ENCODE measurements around the gene ABTB2. TPM values are rescaled to one million over a fixed set of nuclear protein-coding genes. Genes with fewer than 3 reads are reported as not detected.

ABTB2 gene
- total RNA-seq, 4 donors from 2014 or later, result 0.79 to 4.1 (median 3.7) TPM

GRCh38 chr11:34179026-34179675 lies 178.7 kb downstream of the ABTB2 start:
- intact Hi-C loops (cut with DNase I), result no loop called here
- no peaks in the 10 kb centered on the region for H3K36me3 ChIP-seq
- H3K27me3 ChIP-seq, result peaks cover 0 to 42% (median 0%) of the 10 kb centered on the region in 4 donors
- H3K27ac ChIP-seq, result no peak overlapping the region
- peaks cover 2 to 23% (median 12%) of the 10 kb centered on the region in 3 donors for H3K4me1 ChIP-seq
- no peak for DNase-seq
- H3K9me3 ChIP-seq, result no peaks in the 10 kb centered on the region
- TF ChIP-seq POLR2A (IDR thresholded peaks at IDR 0.05), result no peak
- TF ChIP-seq, protein P1, sequence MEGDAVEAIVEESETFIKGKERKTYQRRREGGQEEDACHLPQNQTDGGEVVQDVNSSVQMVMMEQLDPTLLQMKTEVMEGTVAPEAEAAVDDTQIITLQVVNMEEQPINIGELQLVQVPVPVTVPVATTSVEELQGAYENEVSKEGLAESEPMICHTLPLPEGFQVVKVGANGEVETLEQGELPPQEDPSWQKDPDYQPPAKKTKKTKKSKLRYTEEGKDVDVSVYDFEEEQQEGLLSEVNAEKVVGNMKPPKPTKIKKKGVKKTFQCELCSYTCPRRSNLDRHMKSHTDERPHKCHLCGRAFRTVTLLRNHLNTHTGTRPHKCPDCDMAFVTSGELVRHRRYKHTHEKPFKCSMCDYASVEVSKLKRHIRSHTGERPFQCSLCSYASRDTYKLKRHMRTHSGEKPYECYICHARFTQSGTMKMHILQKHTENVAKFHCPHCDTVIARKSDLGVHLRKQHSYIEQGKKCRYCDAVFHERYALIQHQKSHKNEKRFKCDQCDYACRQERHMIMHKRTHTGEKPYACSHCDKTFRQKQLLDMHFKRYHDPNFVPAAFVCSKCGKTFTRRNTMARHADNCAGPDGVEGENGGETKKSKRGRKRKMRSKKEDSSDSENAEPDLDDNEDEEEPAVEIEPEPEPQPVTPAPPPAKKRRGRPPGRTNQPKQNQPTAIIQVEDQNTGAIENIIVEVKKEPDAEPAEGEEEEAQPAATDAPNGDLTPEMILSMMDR (IDR thresholded peaks at IDR 0.05), result no peak
- WGBS, 2 donors, result 86 to 88% methylated on average over 9 of the region's 9 CpGs
- H3K4me3 ChIP-seq, result no peak overlapping the region

- H3K36me3 ChIP-seq, result no peaks in the 10 kb centered on the region
- intact Hi-C loops (cut with DNase I), result no loop called here
- no peak overlapping the region for H3K4me3 ChIP-seq
- H3K27me3 ChIP-seq, result peaks cover 0 to 41% (median 0%) of the 10 kb centered on the region in 4 donors
- WGBS, 2 donors, result 92 to 96% methylated on average over 8 to 10 of the region's 10 CpGs
- no peak for DNase-seq
- H3K9me3 ChIP-seq, result no peaks in the 10 kb centered on the region
- no peak overlapping the region for H3K27ac ChIP-seq
- no peak for TF ChIP-seq POLR2A (IDR thresholded peaks at IDR 0.05)
- TF ChIP-seq, protein P1 (IDR thresholded peaks at IDR 0.05), result no peak
- peaks cover 6 to 28% (median 13%) of the 10 kb centered on the region in 3 donors for H3K4me1 ChIP-seq
These were observed 179.5 kb downstream of the ABTB2 start for GRCh38 chr11:34178209-34178821.

DNA sequence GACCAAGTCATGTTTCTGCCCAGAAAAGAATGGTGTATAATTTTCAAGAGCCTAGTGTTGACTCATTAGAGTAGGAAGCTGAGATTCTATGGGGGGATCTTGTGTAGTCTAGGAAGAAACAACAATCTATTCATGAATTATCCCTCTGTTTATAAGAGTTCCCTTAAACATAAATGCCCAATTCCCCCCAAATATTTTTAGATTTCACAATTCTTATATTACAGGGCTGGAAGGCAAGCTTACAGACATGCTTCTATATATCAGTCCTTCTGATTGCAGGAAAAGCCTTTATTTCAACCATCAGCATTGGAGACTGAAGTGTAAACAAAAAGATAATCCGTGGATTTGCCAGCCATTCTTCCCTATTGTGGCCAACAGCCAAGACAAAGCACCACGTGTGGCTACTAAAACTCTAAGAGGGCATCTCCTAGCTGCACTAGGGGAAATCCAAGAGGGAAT lies 181.0 kb downstream of the ABTB2 start:
- TF ChIP-seq POLR2A (IDR thresholded peaks at IDR 0.05), result no peak
- TF ChIP-seq, protein P1 (IDR thresholded peaks at IDR 0.05), result no peak
- DNase-seq, result no peak
- H3K27me3 ChIP-seq, result peaks cover 0 to 44% (median 0%) of the 10 kb centered on the region in 4 donors
- H3K4me3 ChIP-seq, result no peak overlapping the region
- intact Hi-C loops (cut with DNase I), result no loop called here
- no peaks in the 10 kb centered on the region for H3K36me3 ChIP-seq
- H3K9me3 ChIP-seq, result no peaks in the 10 kb centered on the region
- 17 to 19% methylated on average over 2 of the region's 2 CpGs for WGBS, 2 donors
- H3K27ac ChIP-seq, result no peak overlapping the region
- peaks cover 6 to 28% (median 13%) of the 10 kb centered on the region in 3 donors for H3K4me1 ChIP-seq

DNA sequence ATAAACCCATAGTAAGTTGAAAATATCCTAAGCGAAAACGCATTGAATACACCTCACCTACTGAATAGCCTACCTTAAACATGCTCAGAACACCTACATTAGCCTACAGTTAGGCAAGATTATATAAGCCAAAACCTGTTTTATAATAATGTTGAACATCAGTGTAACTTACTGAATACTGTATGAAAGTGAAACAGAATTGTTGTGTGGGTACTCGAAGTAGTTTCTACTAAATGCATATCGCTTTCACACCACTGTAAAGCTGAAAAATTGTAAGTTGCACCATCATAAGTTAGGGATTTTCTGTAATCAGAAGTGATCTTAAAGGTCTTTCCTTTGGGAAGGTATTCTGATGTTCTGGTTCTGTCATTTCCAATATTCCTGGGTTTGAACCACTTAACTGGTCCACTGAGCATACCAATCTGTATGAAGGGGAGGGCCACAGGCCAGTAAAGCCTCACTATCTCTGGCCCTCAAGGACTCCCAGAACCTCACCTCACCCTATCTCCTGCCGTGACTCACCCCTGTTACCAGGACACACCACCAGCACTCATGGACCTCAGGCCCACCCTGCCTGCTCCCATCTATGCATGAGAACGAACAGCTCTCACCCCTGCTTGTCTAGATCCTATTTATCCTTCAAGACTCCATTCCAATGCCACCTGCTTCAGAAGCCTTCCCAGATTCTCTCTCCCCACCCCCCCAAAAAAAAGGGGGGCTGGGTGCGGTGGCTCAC lies 182.4 kb downstream of the ABTB2 start:
- DNase-seq, result no peak
- no peak for TF ChIP-seq POLR2A (IDR thresholded peaks at IDR 0.05)
- no peak overlapping the region for H3K27ac ChIP-seq
- 85 to 88% methylated on average over 6 of the region's 7 CpGs for WGBS, 2 donors
- peaks cover 0 to 52% (median 0%) of the 10 kb centered on the region in 4 donors for H3K27me3 ChIP-seq
- intact Hi-C loops (cut with DNase I), result loop anchor here (2.0 kb wide), 1 partner anchor 183 kb away; the partner anchor contains the start of gene ABTB2
- no peak overlapping the region for H3K4me3 ChIP-seq
- H3K36me3 ChIP-seq, result no peaks in the 10 kb centered on the region
- H3K9me3 ChIP-seq, result no peaks in the 10 kb centered on the region
- peaks cover 6 to 28% (median 13%) of the 10 kb centered on the region in 3 donors for H3K4me1 ChIP-seq

- H3K27me3 ChIP-seq, result peaks cover 0 to 53% (median 0%) of the 10 kb centered on the region in 4 donors
- no peak overlapping the region for H3K27ac ChIP-seq
- peak overlapping the region in 3 of 4 donors; percentile 5 to 53 (median 28) for H3K4me3 ChIP-seq
- intact Hi-C loops (cut with DNase I), result loop anchor here (2.0 kb wide), 1 partner anchor 184 kb away; the partner anchor contains the start of gene ABTB2
- TF ChIP-seq POLR2A (IDR thresholded peaks at IDR 0.05), result no peak
- TF ChIP-seq, protein P1 (IDR thresholded peaks at IDR 0.05), result peak; percentile 80 to 98 (median 92)
- 0 to 11% methylated on average over 8 to 30 of the region's 33 CpGs for WGBS, 2 donors
- no peak for DNase-seq
- H3K9me3 ChIP-seq, result no peaks in the 10 kb centered on the region
- no peaks in the 10 kb centered on the region for H3K36me3 ChIP-seq
- peaks cover 6 to 28% (median 13%) of the 10 kb centered on the region in 3 donors for H3K4me1 ChIP-seq
These were observed 183.3 kb downstream of the ABTB2 start for GRCh38 chr11:34174412-34175041.

Measured in esophagus squamous epithelium (tissue), 5 donors.